Measurements from ENCODE around the gene STYXL1.
"Not testable (repeated sequence)": the region's sequence is repeated elsewhere in the genome, so short reads cannot be mapped to it uniquely, and the experiment has no call there.

STYXL1 gene, protein sequence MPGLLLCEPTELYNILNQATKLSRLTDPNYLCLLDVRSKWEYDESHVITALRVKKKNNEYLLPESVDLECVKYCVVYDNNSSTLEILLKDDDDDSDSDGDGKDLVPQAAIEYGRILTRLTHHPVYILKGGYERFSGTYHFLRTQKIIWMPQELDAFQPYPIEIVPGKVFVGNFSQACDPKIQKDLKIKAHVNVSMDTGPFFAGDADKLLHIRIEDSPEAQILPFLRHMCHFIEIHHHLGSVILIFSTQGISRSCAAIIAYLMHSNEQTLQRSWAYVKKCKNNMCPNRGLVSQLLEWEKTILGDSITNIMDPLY
- total RNA-seq, result 7.5 to 13.2 reads per million in 2 donors

GRCh38 chr7:76047811-76048667 is at the start of gene STYXL1, which contains the start of gene MDH2:
Gene STYXL1 (minus strand): TSS chr7:76048000. CDS start chr7:76030523, 17,477 bp downstream.
Gene MDH2 (plus strand): TSS chr7:76048106. CDS start chr7:76048161, 55 bp downstream.
- peak; percentile 72 for DNase-seq

DNA sequence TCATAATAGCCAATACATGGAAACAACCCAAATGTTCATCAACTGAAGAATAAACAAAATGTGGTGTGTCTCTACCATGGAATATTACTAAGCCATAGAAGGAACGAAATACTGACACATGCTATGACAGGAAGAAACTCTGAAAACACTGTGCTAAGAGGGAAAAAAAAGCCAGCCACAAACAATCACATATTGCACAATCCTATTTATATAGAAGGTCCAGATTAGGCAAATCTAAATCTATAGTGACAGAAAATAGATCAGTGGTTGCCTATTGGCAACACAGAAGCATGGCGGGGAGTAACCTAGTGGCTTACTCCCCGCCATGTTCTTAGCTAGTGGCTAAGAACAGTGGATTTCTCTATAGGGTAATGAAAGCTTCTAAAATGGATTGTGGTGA is 48.1 kb upstream of the STYXL1 start:
- DNase-seq, result no peak

GRCh38 chr7:76094326-76094725 is 46.5 kb upstream of the STYXL1 start:
- DNase-seq, result not testable (repeated sequence)

- not testable (repeated sequence) for DNase-seq
These were observed 45.7 kb upstream of the STYXL1 start for GRCh38 chr7:76093531-76093930.

DNA sequence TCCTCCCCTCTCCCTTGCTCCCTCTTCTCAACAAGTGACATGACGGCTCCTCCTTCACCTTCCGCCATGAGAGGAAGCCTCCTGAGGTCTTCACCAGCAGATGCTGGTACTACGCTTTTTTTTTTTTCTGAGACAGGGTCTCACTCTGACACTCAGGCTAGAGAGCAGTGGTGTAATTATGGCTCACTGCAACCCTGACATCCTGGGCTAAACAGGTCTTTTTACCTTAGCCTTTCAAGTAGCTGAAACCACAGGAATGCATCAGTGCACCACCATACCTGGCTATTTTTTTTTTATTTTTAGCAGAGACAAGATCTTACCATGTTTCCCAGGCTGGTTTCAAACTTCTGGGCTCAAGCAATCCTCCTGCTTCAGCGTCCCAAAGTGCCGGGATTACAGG is 43.7 kb upstream of the STYXL1 start:
- DNase-seq, result no peak

GRCh38 chr7:76089865-76090475 is 42.2 kb upstream of the STYXL1 start:
- no peak for DNase-seq

GRCh38 chr7:76087362-76087791 is 39.6 kb upstream of the STYXL1 start:
- not testable (repeated sequence) for DNase-seq

DNA sequence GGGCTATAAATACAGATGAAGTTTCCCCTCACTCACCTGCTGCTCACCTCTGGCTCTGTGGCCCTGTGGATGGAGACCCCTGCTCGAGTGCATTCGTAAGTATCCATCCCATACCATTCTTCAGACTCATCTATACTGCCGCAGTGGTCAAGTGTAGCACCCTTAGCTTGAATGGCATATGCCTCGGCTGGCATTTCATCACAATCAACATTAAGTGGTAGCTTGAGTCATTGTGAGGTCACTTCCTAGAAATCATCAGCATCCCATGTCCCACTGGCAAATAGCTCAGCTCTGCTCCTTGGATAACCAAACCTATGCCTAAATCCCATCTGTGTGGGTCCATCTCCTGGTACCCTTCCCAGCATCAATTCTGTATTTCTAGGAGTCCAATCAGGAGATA is 38.3 kb upstream of the STYXL1 start:
- DNase-seq, result no peak

- not testable (repeated sequence) for DNase-seq
These were observed 36.3 kb upstream of the STYXL1 start for GRCh38 chr7:76084115-76084514.

DNA sequence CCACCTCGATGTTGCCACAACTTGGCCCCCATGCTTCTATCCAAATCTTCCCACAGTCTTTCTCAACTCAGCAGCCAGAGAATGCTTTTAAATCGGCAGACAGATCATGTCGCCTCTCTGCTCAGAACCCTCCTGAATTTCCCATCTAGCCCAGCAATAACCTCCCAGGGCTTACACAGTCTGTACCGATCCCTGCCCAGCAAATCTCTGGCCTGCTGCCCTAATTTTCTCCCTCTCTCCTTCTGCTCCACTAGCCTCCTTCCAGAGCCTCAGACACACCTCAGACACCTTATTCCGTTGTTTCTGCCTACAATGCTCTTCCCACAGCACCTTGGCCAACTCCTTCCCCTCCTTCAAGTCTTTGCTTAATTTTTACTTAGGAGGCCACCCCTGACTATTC is 32.4 kb upstream of the STYXL1 start:
- DNase-seq, result no peak

DNA sequence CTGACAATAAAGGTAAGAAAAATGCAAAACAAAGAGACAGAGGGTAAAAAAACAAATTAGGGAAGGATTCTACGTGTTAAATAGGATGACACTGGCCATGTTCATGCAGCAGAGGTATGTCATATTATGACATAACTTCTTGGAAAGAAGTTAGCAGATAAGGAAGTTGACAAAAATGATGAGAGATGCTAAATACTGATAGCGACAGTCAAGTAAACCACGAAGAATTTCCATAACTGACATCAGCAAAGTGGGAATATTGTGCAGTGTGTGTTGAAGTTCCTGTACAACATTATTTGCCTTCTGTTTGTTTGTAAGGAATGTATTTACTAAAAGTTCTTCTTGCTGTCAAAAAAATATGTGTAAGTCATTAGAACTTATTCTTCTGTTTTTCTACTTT is 29.6 kb upstream of the STYXL1 start:
- no peak for DNase-seq

DNA sequence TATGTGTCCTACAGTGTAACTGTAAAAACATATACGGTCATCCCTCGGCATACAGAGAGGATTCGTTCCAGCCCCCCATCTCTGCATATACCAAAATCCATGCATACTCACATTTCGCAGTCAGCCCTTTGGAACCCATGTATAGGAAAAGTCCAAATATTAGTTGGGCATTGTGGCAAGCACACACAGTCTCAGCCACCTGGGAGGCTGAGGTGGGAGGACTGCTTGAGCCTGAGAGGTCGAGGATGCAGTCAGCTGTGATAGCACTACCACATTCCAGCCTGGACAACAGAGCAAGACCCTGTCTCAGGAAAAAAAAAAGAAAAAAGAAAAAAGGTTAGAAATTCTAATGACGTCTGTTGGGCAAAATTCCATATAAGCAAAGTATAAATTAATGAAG is 29.2 kb upstream of the STYXL1 start:
- no peak for DNase-seq

DNA sequence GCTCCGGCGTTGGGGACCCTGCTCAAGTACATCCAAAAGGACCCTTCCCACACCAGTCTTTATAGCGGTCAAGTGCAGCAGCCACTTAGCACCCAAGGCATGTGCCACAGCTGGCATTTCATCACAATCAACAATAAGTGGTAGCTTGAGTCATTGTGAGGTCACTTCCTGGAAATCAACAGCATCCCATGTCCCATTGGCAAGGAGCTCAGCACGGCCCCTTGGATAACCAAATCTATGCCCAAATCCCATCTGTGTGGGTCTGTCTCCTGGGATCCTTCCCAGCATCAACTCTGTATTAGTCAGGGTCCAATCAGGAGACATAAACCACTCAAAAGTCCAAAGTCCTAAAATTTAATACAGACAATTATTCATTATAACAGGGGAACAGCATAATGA is 27.2 kb upstream of the STYXL1 start:
- DNase-seq, result no peak

DNA sequence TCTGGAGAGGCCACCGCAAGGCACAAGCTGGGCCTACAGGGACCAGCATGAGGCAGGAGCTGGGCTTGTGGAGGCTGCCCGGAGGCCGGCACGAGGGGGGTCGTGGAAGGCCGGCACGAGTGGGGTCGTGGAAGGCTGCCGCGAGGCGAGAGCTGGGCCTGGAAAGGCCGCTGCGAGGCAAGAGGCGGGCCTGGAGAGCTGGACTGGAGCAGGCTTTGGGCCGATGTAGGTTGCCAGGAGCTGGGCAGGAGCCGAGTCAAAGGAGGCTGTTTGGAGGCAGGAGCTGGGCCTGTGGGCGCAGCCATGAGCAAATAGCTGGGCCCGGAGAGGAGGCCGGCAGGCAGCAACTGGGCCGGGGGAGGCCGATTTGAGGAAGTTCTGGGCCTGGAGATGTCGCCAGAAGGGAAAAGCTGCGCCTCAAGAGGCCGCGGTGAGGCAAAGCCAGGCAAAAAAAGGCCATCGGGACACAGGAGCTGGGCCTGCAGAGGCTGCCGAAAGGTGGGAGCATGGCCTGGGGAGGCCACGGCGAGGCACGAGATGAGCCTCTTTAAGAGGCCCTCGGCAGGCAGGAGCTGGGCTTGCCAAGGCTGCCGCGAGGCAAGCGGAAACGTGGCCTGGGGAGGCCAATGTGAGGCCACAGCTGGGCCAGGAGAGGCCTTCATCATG is 26.6 kb upstream of the STYXL1 start:
- DNase-seq, result no peak

- DNase-seq, result no peak
These were observed 25.7 kb upstream of the STYXL1 start for GRCh38 chr7:76073335-76073990.

GRCh38 chr7:76072243-76073148 is 24.7 kb upstream of the STYXL1 start:
- DNase-seq, result no peak

- DNase-seq, result no peak
These were observed 23.8 kb upstream of the STYXL1 start for GRCh38 chr7:76071316-76072242.

GRCh38 chr7:76069238-76069638 is 21.4 kb upstream of the STYXL1 start:
- no peak for DNase-seq

GRCh38 chr7:76066716-76067503 is 19.1 kb upstream of the STYXL1 start:
- no peak for DNase-seq

Measured in T-helper 9 cell (primary cell).